ENCODE data around the gene TMEM259. TPM values are rescaled to one million over a fixed set of nuclear protein-coding genes. Genes with fewer than 3 reads are reported as not detected.
A peak's percentile ranks its signal among the peaks of the same experiment; 100 is the strongest.

TMEM259 gene
- total RNA-seq, 2 donors from 2014 or later: 216 to 377 TPM

DNA sequence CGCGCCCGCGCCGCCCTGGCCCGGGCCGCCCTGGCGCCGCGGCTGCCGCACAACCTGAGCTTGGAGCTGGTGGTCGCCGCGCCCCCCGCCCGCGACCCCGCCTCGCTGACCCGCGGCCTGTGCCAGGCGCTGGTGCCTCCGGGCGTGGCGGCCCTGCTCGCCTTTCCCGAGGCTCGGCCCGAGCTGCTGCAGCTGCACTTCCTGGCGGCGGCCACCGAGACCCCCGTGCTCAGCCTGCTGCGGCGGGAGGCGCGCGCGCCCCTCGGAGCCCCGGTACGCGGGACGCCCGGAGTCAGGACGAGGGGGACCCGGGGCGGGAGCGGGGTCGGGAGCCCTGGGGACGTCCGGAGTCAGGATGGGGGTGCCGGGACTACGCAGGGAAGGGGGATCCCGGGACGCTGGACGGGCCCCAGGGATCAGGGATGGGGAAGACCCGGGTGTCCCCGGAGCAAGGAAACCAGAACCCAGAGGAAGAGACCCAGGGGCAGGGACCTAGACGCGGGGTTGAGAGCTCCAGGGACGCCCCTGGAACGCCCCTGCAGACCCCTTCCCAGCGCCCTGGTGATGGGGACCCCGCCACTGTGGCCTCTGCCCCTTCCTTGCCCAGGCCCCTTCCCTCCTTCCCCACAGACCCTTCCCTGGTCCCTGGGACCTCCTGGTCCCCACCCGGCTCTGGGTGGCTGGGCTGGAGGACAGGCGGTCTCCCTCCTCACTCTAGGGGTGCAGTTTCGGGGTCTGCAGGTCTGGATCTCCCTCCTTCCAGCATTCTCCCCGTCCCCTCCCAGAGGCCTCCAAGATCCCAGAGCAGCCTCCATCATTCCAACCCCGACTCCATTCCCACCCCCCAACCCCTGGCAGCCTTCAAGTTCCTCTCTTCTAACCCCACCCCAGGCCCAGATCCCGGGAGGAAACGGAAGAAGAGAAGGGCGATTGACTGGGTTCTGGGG lies 20.1 kb downstream of the TMEM259 start:
- Histone ChIP-seq H3K27me3 (replicated peaks; ENCODE audit: insufficient read depth) (peaks cover 13% of the 10 kb centered on the region), H3K9me3 (no peaks in the 10 kb centered on the region), H3K36me3 (no peaks in the 10 kb centered on the region), H3K27ac (no peak overlapping the region), H3K4me3 (no peak overlapping the region), H3K4me1 (replicated peaks) (peaks cover 6% of the 10 kb centered on the region)
- DNase-seq (ENCODE audit: low spot score): no peak
- intact Hi-C loops (cut with DNase I): loop anchor here (1.0 kb wide), 1 partner anchor 80 kb away; no protein-coding TSS in a partner anchor
- TF ChIP-seq POLR2A (IDR thresholded peaks at IDR 0.05) (no peak), POLR2AphosphoS5 (IDR thresholded peaks at IDR 0.05) (no peak), CTCF (IDR thresholded peaks at IDR 0.05) (no peak)
- 5% methylated on average over 60 of the region's 73 CpGs for whole genome bisulfite sequencing

- peaks cover 13% of the 10 kb centered on the region for H3K27me3 ChIP-seq (replicated peaks; ENCODE audit: insufficient read depth)
- intact Hi-C loops (cut with DNase I): no loop called here
- 1% methylated on average over 25 of the region's 43 CpGs for WGBS
These were observed 20.8 kb downstream of the TMEM259 start, which contains the start of gene GRIN3B for GRCh38 chr19:1000095-1000494. Gene GRIN3B (plus strand): TSS chr19:1000419. CDS start chr19:1000438, 19 bp downstream.

GRCh38 chr19:999379-999719 lies 21.6 kb downstream of the TMEM259 start:
- Histone ChIP-seq H3K4me1 (replicated peaks) (peaks cover 6% of the 10 kb centered on the region), H3K4me3 (no peak overlapping the region), H3K27me3 (replicated peaks; ENCODE audit: insufficient read depth) (peaks cover 13% of the 10 kb centered on the region), H3K27ac (no peak overlapping the region), H3K36me3 (no peaks in the 10 kb centered on the region), H3K9me3 (no peaks in the 10 kb centered on the region)
- 68% methylated on average over 3 of the region's 3 CpGs for WGBS
- no peak for DNase-seq (ENCODE audit: low spot score)
- intact Hi-C loops (cut with DNase I): no loop called here
- TF ChIP-seq POLR2AphosphoS5 (IDR thresholded peaks at IDR 0.05) (no peak), CTCF (IDR thresholded peaks at IDR 0.05) (no peak), POLR2A (IDR thresholded peaks at IDR 0.05) (no peak)

More at GRCh38 chr19:1000095-1000494, 20.8 kb downstream of the TMEM259 start, which contains the start of gene GRIN3B:
- TF ChIP-seq POLR2AphosphoS5 (IDR thresholded peaks at IDR 0.05): no peak
- peak in 3 of 4 experiments; percentile 30 to 54 (median 49) for TF ChIP-seq CTCF (IDR thresholded peaks at IDR 0.05)
- peak; percentile 38 for DNase-seq (ENCODE audit: low spot score)
- Histone ChIP-seq H3K27ac (no peak within 1 kb of the TSS), H3K4me1 (replicated peaks) (peaks cover 6% of the 10 kb centered on the region), H3K4me3 (no peak within 1 kb of the TSS), H3K36me3 (no peaks in the 10 kb centered on the region), H3K9me3 (no peaks in the 10 kb centered on the region)

GRCh38 chr19:998064-998463 lies 22.9 kb downstream of the TMEM259 start:
- Histone ChIP-seq H3K36me3 (no peaks in the 10 kb centered on the region), H3K4me3 (no peak overlapping the region), H3K27ac (no peak overlapping the region), H3K9me3 (no peaks in the 10 kb centered on the region), H3K4me1 (replicated peaks) (peaks cover 6% of the 10 kb centered on the region), H3K27me3 (replicated peaks; ENCODE audit: insufficient read depth) (peaks cover 13% of the 10 kb centered on the region)
- intact Hi-C loops (cut with DNase I): no loop called here
- WGBS: 27% methylated on average over 6 of the region's 6 CpGs
- DNase-seq (ENCODE audit: low spot score): no peak
- TF ChIP-seq POLR2A (IDR thresholded peaks at IDR 0.05) (no peak), CTCF (IDR thresholded peaks at IDR 0.05) (no peak), POLR2AphosphoS5 (IDR thresholded peaks at IDR 0.05) (no peak)
